Right lobe of liver (tissue), 6 donors: ENCODE measurements around the gene VPS13A. TPM values are rescaled to one million over a fixed set of nuclear protein-coding genes. Genes with fewer than 3 reads are reported as not detected.
"Not testable (repeated sequence)": the region's sequence is repeated elsewhere in the genome, so short reads cannot be mapped to it uniquely, and the experiment has no call there.

ENCODE experiments used
- ATAC-seq, 4 donors: fragments of 200-7000 bp; cut with Tn5 transposase; one replicate each; pipeline ENCODE4 v1.9.1; 2020; ENCODE audit warnings: mild to moderate bottlenecking in 4 of 4, moderate library complexity in 4 of 4
- DNase-seq, 3 donors: peaks; one replicate each; pipeline ENCODE4 v3.0.0-alpha.2; 2020
- H3K27ac ChIP-seq, 3 donors: fragments of 200-600 bp; one replicate each; pipeline ENCODE4 v1.8.0; 2022
- H3K27me3 ChIP-seq, 2 donors: fragments of 200-600 bp; one replicate each; pipeline ENCODE4 v1.8.0; 2022
- H3K36me3 ChIP-seq, 4 donors: fragments of 200-600 bp; sonication (generic) in 1 of 4; one replicate each; pipeline versions ENCODE4 v1.5.1 to v1.8.0; 2017 to 2022; ENCODE audit warnings: control low read depth in 1 of 4
- H3K4me1 ChIP-seq, 4 donors: fragments of 200-600 bp; sonication (generic) in 1 of 4; one replicate each; pipeline versions ENCODE4 v1.5.1 to v1.8.0; 2017 to 2022; ENCODE audit warnings: control low read depth in 1 of 4
- H3K4me3 ChIP-seq, 3 donors: fragments of 200-600 bp; one replicate each; pipeline ENCODE4 v1.8.0; 2022
- H3K9me3 ChIP-seq, 4 donors: fragments of 200-600 bp; sonication (generic) in 1 of 4; one replicate each; pipeline versions ENCODE4 v1.5.1 to v1.8.0; 2017 to 2022; ENCODE audit warnings: control low read depth in 1 of 4
- POLR2A ChIP-seq: fragments of 450-650 bp; IDR thresholded peaks from one replicate; pipeline ENCODE4 v1.6.1; 2017; ENCODE audit warnings: antibody characterized with exemption, mild to moderate bottlenecking
- WGBS: methylation state at CpG from one replicate; pipeline ENCODE4 v1.1.6; 2018; ENCODE audit warnings: low coverage, low lambda C conversion rate; ENCODE audit not compliant: insufficient coverage; ENCODE audit errors: missing lambda C conversion rate; 5-methylcytosine and 5-hydroxymethylcytosine counted together
- intact Hi-C, 2 donors: fragments of 100-400 bp; cut with DNase I; formaldehyde crosslinking; loops; one replicate each; pipeline versions ENCODE4 v1.11.2 to v1.14.1; 2022
- total RNA-seq, 6 experiments: library from RNA; depleted of rRNA in 2 of 6; stranded (reverse); fragments of >200 nt in 2 of 6; fragmentation: NEBNext Ultra II Directional in 3 of 6; extraction: Animal tissue kit (Norgen Biotek cat#: 25700) in 3 of 6; gene quantifications; one replicate each; pipeline versions ENCODE4 v1.1.0 to v1.2.4, GENCODE V29; 2016 to 2023
- TF ChIP-seq, protein P1 (sequence below), 4 donors: fragments of 200-600 bp in 3 of 4; fragments of 450-650 bp in 1 of 4; IDR thresholded peaks; one replicate each; pipeline versions ENCODE4 v1.5.1 to v1.8.0; 2016 to 2022; ENCODE audit warnings: antibody characterized with exemption in 4 of 4, mild to moderate bottlenecking in 2 of 4
- donor health status: DM: no; HTN: yes; CAD: no.
- donor health status: DM: no; HTN: no; CAD: no.
- donor health status: DM: no; HTN: no; CAD: no.
- donor health status: DM: no; HTN: yes; CAD: no.
- donor health status: DM: no; HTN: yes; CAD: no.

The VPS13A gene
- total RNA-seq, 6 experiments from 2014 or later, result 13.1 to 26.5 (median 20.0) TPM

DNA sequence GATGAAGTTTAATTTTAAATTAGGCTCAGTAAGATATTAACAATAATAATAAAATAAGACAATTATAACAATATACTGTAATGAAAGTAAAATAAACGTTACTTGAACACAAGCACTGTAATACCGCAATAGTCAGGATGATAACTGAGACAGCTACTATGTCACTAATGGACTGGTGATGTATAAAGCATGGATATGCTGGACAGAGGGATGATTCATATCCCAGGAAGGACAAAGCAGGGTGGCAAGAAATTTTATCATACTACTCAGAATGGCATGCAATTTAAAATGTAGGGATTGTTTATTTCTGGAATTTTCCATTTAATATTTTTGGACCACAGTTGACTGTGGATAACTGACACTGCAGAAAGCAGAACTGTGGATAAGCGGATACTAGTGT is 196.9 kb downstream of the VPS13A start:
- intact Hi-C loops, result no loop called here
- ATAC-seq (no peak), DNase-seq (no peak)
- no peaks in the 10 kb centered on the region for H3K27me3 ChIP-seq
- H3K36me3 ChIP-seq, result peaks cover 0 to 22% (median 0%) of the 10 kb centered on the region in 4 donors
- no peak overlapping the region for H3K27ac ChIP-seq
- H3K4me3 ChIP-seq, result no peak overlapping the region
- no peak for TF ChIP-seq POLR2A
- H3K4me1 ChIP-seq, result no peaks in the 10 kb centered on the region
- WGBS, result 100% methylated on average over 3 of the region's 3 CpGs
- H3K9me3 ChIP-seq, result no peaks in the 10 kb centered on the region

DNA sequence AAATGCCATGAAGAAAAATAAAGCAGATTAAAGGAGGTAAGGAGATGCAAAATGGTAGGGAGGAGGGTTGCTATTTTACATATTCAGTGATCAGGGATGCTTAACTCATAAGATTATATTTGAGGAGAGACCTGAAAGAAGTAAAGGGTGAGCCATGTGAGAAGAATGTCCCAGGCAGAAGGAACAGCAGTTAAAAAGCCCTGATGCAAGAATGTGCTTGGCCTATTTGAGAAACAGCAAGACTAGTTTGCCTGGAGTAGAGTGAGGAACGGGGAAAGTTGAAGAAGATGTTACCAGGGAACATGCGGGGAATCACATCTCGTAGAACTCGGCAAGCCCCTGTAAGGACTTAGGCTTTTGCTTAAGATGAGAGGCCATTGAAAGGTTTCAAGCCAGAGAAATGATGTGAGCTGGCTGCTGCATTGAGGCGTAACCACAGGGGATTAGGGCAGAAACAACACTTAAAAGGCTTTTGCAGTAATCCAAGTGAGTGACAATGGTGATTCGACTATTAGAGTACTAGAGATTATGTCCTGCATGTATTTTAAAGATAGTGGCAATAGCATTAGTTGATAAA is 198.7 kb downstream of the VPS13A start:
- intact Hi-C loops, result no loop called here
- TF ChIP-seq, protein P1, sequence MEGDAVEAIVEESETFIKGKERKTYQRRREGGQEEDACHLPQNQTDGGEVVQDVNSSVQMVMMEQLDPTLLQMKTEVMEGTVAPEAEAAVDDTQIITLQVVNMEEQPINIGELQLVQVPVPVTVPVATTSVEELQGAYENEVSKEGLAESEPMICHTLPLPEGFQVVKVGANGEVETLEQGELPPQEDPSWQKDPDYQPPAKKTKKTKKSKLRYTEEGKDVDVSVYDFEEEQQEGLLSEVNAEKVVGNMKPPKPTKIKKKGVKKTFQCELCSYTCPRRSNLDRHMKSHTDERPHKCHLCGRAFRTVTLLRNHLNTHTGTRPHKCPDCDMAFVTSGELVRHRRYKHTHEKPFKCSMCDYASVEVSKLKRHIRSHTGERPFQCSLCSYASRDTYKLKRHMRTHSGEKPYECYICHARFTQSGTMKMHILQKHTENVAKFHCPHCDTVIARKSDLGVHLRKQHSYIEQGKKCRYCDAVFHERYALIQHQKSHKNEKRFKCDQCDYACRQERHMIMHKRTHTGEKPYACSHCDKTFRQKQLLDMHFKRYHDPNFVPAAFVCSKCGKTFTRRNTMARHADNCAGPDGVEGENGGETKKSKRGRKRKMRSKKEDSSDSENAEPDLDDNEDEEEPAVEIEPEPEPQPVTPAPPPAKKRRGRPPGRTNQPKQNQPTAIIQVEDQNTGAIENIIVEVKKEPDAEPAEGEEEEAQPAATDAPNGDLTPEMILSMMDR (IDR thresholded peaks at IDR 0.05), result no peak
- TF ChIP-seq POLR2A, result no peak
- no peaks in the 10 kb centered on the region for H3K4me1 ChIP-seq
- H3K27ac ChIP-seq, result no peak overlapping the region
- H3K27me3 ChIP-seq, result no peaks in the 10 kb centered on the region
- H3K36me3 ChIP-seq, result peaks cover 0 to 4% (median 0%) of the 10 kb centered on the region in 4 donors
- no peak overlapping the region for H3K4me3 ChIP-seq
- no peaks in the 10 kb centered on the region for H3K9me3 ChIP-seq
- DNase-seq (no peak), ATAC-seq (no peak)
- WGBS, result 96% methylated on average over 6 of the region's 6 CpGs

DNA sequence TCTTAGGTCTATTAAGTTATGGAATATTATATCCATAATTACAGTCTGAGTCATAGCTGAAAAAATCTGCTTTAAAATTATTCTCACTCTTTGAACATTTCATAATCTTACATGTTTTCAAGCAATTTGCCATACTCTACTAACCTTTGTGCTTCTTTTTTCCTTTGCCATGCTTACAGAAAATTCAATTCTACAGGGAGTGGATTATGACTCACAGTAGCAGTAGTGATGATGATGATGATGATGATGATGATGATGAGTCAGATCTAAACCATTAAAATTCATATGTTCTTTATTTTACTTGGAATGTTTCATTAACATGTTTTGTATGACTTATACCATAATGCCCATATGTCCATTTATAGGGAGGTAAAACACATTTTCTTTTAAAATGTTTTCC is 207.1 kb downstream of the VPS13A start:
- ATAC-seq, result no peak
- no peaks in the 10 kb centered on the region for H3K9me3 ChIP-seq
- no peak overlapping the region for H3K4me3 ChIP-seq
- no peak for DNase-seq
- H3K27me3 ChIP-seq, result no peaks in the 10 kb centered on the region
- no peak for TF ChIP-seq POLR2A
- TF ChIP-seq, protein P1 (IDR thresholded peaks at IDR 0.05), result no peak
- no peak overlapping the region for H3K27ac ChIP-seq
- H3K36me3 ChIP-seq, result peaks cover 0 to 2% (median 0%) of the 10 kb centered on the region in 4 donors
- no peaks in the 10 kb centered on the region for H3K4me1 ChIP-seq
- intact Hi-C loops, result no loop called here

DNA sequence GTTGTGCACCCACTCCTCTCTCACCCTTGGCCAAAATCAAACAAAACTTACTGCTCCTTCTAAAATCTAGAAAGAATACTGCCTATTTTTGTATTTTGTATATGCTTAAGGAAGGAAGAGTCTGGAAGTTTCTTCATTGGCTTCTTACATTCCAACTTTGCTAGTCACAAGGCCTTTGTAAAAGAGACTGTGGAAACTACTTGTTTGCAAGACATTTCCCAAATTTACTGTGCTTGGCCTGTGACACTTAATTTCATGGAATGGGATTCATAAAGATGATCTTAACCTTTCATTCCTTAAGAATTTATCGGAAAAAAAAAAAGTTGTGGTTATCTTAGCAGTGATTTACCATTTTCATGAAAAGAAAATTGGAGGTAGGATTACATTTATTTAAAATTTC is 208.9 kb downstream of the VPS13A start:
- no peak for ATAC-seq
- WGBS, result 23% methylated on average over 1 of the region's 1 CpG
- intact Hi-C loops, result no loop called here

DNA sequence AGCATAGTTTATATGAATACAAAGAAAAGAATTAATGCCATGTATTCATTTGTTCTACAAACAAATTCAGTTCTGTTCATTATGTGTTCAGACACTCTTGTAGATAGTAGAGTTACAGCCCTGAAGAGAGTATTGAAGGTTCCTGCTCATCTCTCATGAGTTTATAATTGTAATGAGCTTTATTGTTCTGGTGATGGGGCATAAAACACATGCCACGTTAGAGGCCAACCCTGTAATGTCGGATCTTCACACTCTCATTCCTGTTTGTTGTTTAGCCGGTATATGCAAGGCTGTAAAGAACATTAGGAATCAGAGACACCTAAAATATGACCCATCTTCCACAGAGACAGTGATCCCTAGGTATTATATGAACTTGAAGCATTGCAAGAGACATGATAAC is 214.5 kb downstream of the VPS13A start:
- Histone ChIP-seq H3K4me3 (no peak overlapping the region), H3K9me3 (no peaks in the 10 kb centered on the region), H3K27me3 (no peaks in the 10 kb centered on the region), H3K27ac (no peak overlapping the region), H3K36me3 (no peaks in the 10 kb centered on the region), H3K4me1 (no peaks in the 10 kb centered on the region)
- DNase-seq (no peak), ATAC-seq (no peak)
- intact Hi-C loops, result no loop called here
- 96% methylated on average over 3 of the region's 3 CpGs for WGBS
- TF ChIP-seq, protein P1 (IDR thresholded peaks at IDR 0.05), result no peak
- no peak for TF ChIP-seq POLR2A

More for the DNA sequence above, 208.9 kb downstream of the VPS13A start:
- no peak for TF ChIP-seq POLR2A
- no peak overlapping the region for H3K27ac ChIP-seq
- H3K4me3 ChIP-seq, result no peak overlapping the region
- no peaks in the 10 kb centered on the region for H3K9me3 ChIP-seq
- H3K36me3 ChIP-seq, result peaks cover 0 to 2% (median 0%) of the 10 kb centered on the region in 4 donors
- no peak for DNase-seq
- no peaks in the 10 kb centered on the region for H3K27me3 ChIP-seq
- H3K4me1 ChIP-seq, result no peaks in the 10 kb centered on the region

DNA sequence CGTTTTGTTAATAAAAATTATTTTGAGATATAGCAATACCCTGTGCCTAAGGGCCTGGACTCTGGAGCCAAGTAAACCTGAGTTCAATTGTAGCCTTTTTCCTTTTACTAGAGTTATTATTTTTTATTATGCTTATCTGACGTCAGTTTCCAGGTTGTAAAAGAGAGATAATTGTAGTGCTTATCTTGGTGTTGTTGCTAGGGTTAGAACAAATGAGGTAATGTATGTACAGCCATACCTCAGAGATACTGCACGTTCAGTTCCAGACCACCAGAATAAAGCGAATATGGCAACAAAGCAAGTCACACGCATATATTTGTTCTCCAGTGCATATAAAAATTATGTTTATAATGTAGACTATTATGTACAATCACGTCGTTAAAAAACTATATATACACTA is 215.0 kb downstream of the VPS13A start:
- no peak overlapping the region for H3K27ac ChIP-seq
- no peaks in the 10 kb centered on the region for H3K36me3 ChIP-seq

DNA sequence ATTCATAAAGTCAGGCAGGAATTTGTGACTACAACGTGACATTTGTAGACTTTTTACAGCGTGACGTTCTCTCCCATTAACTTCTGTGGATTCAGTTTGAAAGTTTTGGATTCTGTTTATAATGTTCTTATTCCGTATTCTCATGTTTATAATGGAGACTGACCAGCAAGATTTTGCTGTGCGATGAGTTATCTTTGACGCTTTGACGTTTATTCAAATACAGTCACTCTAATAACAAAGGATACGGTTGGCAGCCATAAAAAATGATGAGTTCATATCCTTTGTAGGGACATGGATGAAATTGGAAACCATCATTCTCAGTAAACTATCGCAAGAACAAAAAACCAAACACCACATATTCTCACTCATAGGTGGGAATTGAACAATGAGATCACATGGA is 221.2 kb downstream of the VPS13A start:
- H3K27ac ChIP-seq, H3K36me3 ChIP-seq, DNase-seq, intact Hi-C loops, H3K9me3 ChIP-seq, H3K27me3 ChIP-seq, H3K4me3 ChIP-seq, H3K4me1 ChIP-seq, ATAC-seq: not testable (repeated sequence)
- WGBS, result 97% methylated on average over 9 of the region's 9 CpGs

More for the DNA sequence above, 215.0 kb downstream of the VPS13A start:
- no peak for DNase-seq
- 90% methylated on average over 7 of the region's 7 CpGs for WGBS
- Histone ChIP-seq H3K27me3 (no peaks in the 10 kb centered on the region), H3K4me1 (no peaks in the 10 kb centered on the region), H3K9me3 (no peaks in the 10 kb centered on the region), H3K4me3 (no peak overlapping the region)
- intact Hi-C loops, result no loop called here
- ATAC-seq, result no peak
- TF ChIP-seq, protein P1 (IDR thresholded peaks at IDR 0.05), result no peak
- TF ChIP-seq POLR2A, result no peak
